CD14-positive monocyte (primary cell): Measurements from ENCODE around the gene GPR173. TPM values are rescaled to one million over a fixed set of nuclear protein-coding genes. Genes with fewer than 3 reads are reported as not detected.

Source experiments
- DNase-seq, 3 donors: peaks; one replicate each; pipeline ENCODE4 v3.0.0-alpha.2; 2011 to 2022
- H2AFZ ChIP-seq: 2 replicates; pipeline ENCODE4 v1.6.0; 2012; ENCODE audit warnings: mild to moderate bottlenecking, low read depth, low read length, inconsistent platforms; ENCODE audit not compliant: insufficient read depth, poor library complexity, severe bottlenecking
- H3K27ac ChIP-seq, 2 donors: 1 replicate in 1 of 2; 2 replicates in 1 of 2; pipeline ENCODE4 v1.5.1; 2012 to 2013; ENCODE audit warnings: low read length in 2 of 2, control low read depth in 1 of 2, inconsistent platforms in 1 of 2, low read depth in 1 of 2, mild to moderate bottlenecking in 1 of 2
- H3K27me3 ChIP-seq, 2 donors: one replicate each; pipeline versions ENCODE4 v1.6.0 to v1.6.1; 2011 to 2013; ENCODE audit warnings: low read length in 2 of 2; ENCODE audit not compliant: control insufficient read depth in 2 of 2, insufficient read depth in 2 of 2
- H3K36me3 ChIP-seq, 2 donors: replicated peaks in 1 of 2; 1 replicate in 1 of 2; 2 replicates in 1 of 2; pipeline versions ENCODE4 v1.5.1 to v1.6.1; 2012 to 2013; ENCODE audit warnings: low read length in 2 of 2, control low read depth in 1 of 2, inconsistent platforms in 1 of 2, mild to moderate bottlenecking in 1 of 2; ENCODE audit not compliant: insufficient read depth in 2 of 2, control insufficient read depth in 1 of 2
- H3K4me1 ChIP-seq, 2 donors: 1 replicate in 1 of 2; 2 replicates in 1 of 2; pipeline versions ENCODE4 v1.5.1 to v1.6.1; 2012 to 2013; ENCODE audit warnings: low read length in 2 of 2, control low read depth in 1 of 2, inconsistent platforms in 1 of 2, mild to moderate bottlenecking in 1 of 2, moderate library complexity in 1 of 2; ENCODE audit not compliant: insufficient read depth in 2 of 2, control insufficient read depth in 1 of 2
- H3K4me2 ChIP-seq: replicated peaks from 2 replicates; pipeline ENCODE3; 2012; ENCODE audit warnings: low read length, moderate library complexity, mild to moderate bottlenecking; ENCODE audit not compliant: poor library complexity, severe bottlenecking; ENCODE audit errors: extremely low read depth
- H3K4me3 ChIP-seq, 3 experiments: fragments of 200-600 bp in 1 of 3; sonication (generic) in 1 of 3; replicated peaks in 1 of 3; 1 replicate in 2 of 3; 2 replicates in 1 of 3; pipeline ENCODE4 v1.5.1; 2011 to 2013; ENCODE audit warnings: low read length in 3 of 3, mild to moderate bottlenecking in 3 of 3, control low read depth in 2 of 3, low read depth in 2 of 3, inconsistent platforms in 1 of 3, moderate library complexity in 1 of 3
- H3K79me2 ChIP-seq: 2 replicates; pipeline ENCODE4 v1.6.0; 2012; ENCODE audit warnings: mild to moderate bottlenecking, control low read depth, inconsistent platforms, low read length, moderate library complexity; ENCODE audit not compliant: insufficient read depth
- H3K9ac ChIP-seq: 2 replicates; pipeline ENCODE4 v1.6.0; 2017; ENCODE audit warnings: low read length, mild to moderate bottlenecking; ENCODE audit not compliant: insufficient read depth, poor library complexity, severe bottlenecking
- H3K9me3 ChIP-seq, 2 donors: replicated peaks in 1 of 2; 1 replicate in 1 of 2; 2 replicates in 1 of 2; pipeline versions ENCODE4 v1.5.1 to v1.6.1; 2012 to 2013; ENCODE audit warnings: low read length in 2 of 2, control low read depth in 1 of 2; ENCODE audit not compliant: control insufficient read depth in 1 of 2, insufficient read depth in 1 of 2
- H4K20me1 ChIP-seq: 2 replicates; pipeline ENCODE4 v1.6.0; 2012; ENCODE audit warnings: mild to moderate bottlenecking, low read length, control low read depth, moderate library complexity; ENCODE audit not compliant: insufficient read depth
- H3K27ac Mint-ChIP-seq, 7 donors: one replicate each; pipeline ENCODE4 v1.8.0; 2020; ENCODE audit warnings: mild to moderate bottlenecking in 7 of 7, mixed read lengths in 7 of 7, moderate library complexity in 6 of 7, inconsistent platforms in 2 of 7
- H3K27me3 Mint-ChIP-seq, 3 donors: one replicate each; pipeline ENCODE4 v1.8.0; 2021 to 2022; ENCODE audit warnings: low read depth in 3 of 3, mild to moderate bottlenecking in 3 of 3, mixed read lengths in 3 of 3, moderate library complexity in 3 of 3, inconsistent platforms in 1 of 3
- H3K36me3 Mint-ChIP-seq, 2 donors: one replicate each; pipeline ENCODE4 v1.8.0; 2020; ENCODE audit warnings: mixed read lengths in 2 of 2, inconsistent platforms in 1 of 2, mild to moderate bottlenecking in 1 of 2
- H3K4me1 Mint-ChIP-seq: one replicate; pipeline ENCODE4 v1.8.0; 2020; ENCODE audit warnings: mild to moderate bottlenecking, mixed read lengths
- H3K4me3 Mint-ChIP-seq, 2 donors: one replicate each; pipeline ENCODE4 v1.8.0; 2020; ENCODE audit warnings: mild to moderate bottlenecking in 2 of 2, mixed read lengths in 2 of 2, moderate library complexity in 1 of 2
- H3K9me3 Mint-ChIP-seq, 7 donors: one replicate each; pipeline ENCODE4 v1.8.0; 2020 to 2022; ENCODE audit warnings: mixed read lengths in 7 of 7, mild to moderate bottlenecking in 6 of 7, moderate library complexity in 6 of 7, inconsistent platforms in 2 of 7
- CTCF ChIP-seq: fragments of 200-600 bp; IDR thresholded peaks from one replicate; pipeline ENCODE4 v1.8.0; 2022; ENCODE audit warnings: antibody characterized with exemption, mild to moderate bottlenecking
- WGBS: methylation state at CpG from one replicate; pipeline ENCODE4 v1.1.5; 2013; ENCODE audit warnings: missing lambda C conversion rate; ENCODE audit not compliant: insufficient coverage; 5-methylcytosine and 5-hydroxymethylcytosine counted together
- intact Hi-C, 2 donors: fragments of 100-400 bp; cut with micrococcal nuclease; formaldehyde crosslinking; loops; one replicate each; pipeline versions ENCODE4 v1.15.0 to v1.15.1; 2023
- polyA plus RNA-seq, 3 donors: library from polyadenylated mRNA; depleted of rRNA in 1 of 3; unstranded in 2 of 3; stranded (reverse) in 1 of 3; fragments of 300-500 nt in 2 of 3; fragments of >200 nt in 1 of 3; fragmentation: Illumina TruSeq in 2 of 3; gene quantifications; 1 replicate in 2 of 3; 2 replicates in 1 of 3; pipeline ENCODE4 v1.2.3, GENCODE V29; 2012 to 2021

Gene GPR173
- polyA plus RNA-seq, 3 donors = 0.43 TPM; not detected in 2

GRCh38 chrX:53009032-53009431 lies 39.6 kb upstream of the GPR173 start:
- no peak overlapping the region for H3K27ac Mint-ChIP-seq
- intact Hi-C loops = no loop called here
- no peak overlapping the region for H3K27ac ChIP-seq
- H3K9me3 Mint-ChIP-seq = peaks cover 0 to 10% (median 2%) of the 10 kb centered on the region in 7 donors
- no peaks in the 10 kb centered on the region for H3K4me1 Mint-ChIP-seq
- H2AFZ ChIP-seq = no peak overlapping the region
- no peaks in the 10 kb centered on the region for H3K79me2 ChIP-seq
- no peak for DNase-seq
- H3K36me3 Mint-ChIP-seq = no peaks in the 10 kb centered on the region
- no peak overlapping the region for H3K4me3 Mint-ChIP-seq
- H3K27me3 ChIP-seq = peaks cover 0 to 10% of the 10 kb centered on the region in 2 donors
- TF ChIP-seq CTCF = no peak
- H3K9me3 ChIP-seq = no peaks in the 10 kb centered on the region
- no CpG with 5 or more reads among the region's 1 CpG for WGBS
- H3K4me3 ChIP-seq = no peak overlapping the region
- H3K27me3 Mint-ChIP-seq = peaks cover 5 to 15% (median 10%) of the 10 kb centered on the region in 3 donors
- no peak overlapping the region for H3K9ac ChIP-seq
- H3K36me3 ChIP-seq = no peaks in the 10 kb centered on the region
- no peaks in the 10 kb centered on the region for H4K20me1 ChIP-seq
- no peaks in the 10 kb centered on the region for H3K4me1 ChIP-seq
- no peak overlapping the region for H3K4me2 ChIP-seq

- Mint-ChIP-seq H3K27ac (no peak overlapping the region), H3K27me3 (peaks cover 0 to 5% (median 3%) of the 10 kb centered on the region in 3 donors), H3K4me1 (no peaks in the 10 kb centered on the region), H3K36me3 (no peaks in the 10 kb centered on the region), H3K4me3 (no peak overlapping the region), H3K9me3 (peaks cover 0 to 10% (median 2%) of the 10 kb centered on the region in 7 donors)
- intact Hi-C loops = no loop called here
- Histone ChIP-seq H3K9ac (no peak overlapping the region), H3K27me3 (peaks cover 0 to 7% of the 10 kb centered on the region in 2 donors), H3K4me2 (no peak overlapping the region), H3K79me2 (no peaks in the 10 kb centered on the region), H3K36me3 (no peaks in the 10 kb centered on the region), H3K4me3 (no peak overlapping the region), H3K9me3 (no peaks in the 10 kb centered on the region), H4K20me1 (no peaks in the 10 kb centered on the region), H3K27ac (no peak overlapping the region), H3K4me1 (no peaks in the 10 kb centered on the region), H2AFZ (no peak overlapping the region)
- TF ChIP-seq CTCF = no peak
- no peak for DNase-seq
- WGBS = no CpG with 5 or more reads among the region's 1 CpG
Measured at GRCh38 chrX:53013291-53013690, 35.3 kb upstream of the GPR173 start.
